ENCODE results near the gene THBS1.

THBS1 gene

GRCh38 chr15:39631357-39631756 is 50.5 kb downstream of the THBS1 start:
- no peak for DNase-seq (ENCODE audit: extremely low read depth, insufficient read length)
- H3K27me3 ChIP-seq (replicated peaks; ENCODE audit: control insufficient read depth, insufficient read depth, low read length): no peaks in the 10 kb centered on the region; the same call in 1 of the 2 replicates
- no peak for TF ChIP-seq CTCF (IDR thresholded peaks at IDR 0.05; ENCODE audit: insufficient read depth, low read length, poor library complexity, severe bottlenecking)
- no peak overlapping the region for H3K4me3 ChIP-seq (replicated peaks; ENCODE audit: low read depth, low read length)
- no peaks in the 10 kb centered on the region for H3K36me3 ChIP-seq (ENCODE audit: control insufficient read depth, insufficient read depth, low read length)

DNA sequence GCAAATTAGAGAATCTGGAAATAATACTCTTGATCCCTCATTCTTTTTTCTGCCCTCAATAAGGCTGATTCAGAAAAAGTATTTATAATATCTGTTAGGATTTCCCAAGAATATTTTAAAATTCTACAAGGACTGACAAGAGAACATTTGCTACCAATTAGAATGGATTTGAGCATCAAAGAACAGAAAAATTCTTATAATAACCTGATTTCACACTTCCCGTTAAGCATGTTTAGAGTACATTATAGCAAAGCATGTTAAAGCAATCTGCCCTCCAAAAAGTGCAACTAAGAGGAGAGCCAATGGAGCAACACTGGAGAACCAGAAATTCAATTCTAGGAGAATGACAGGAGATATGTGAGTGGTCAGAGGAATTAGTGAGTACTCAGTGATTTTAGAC is 57.2 kb downstream of the THBS1 start:
- no peak for TF ChIP-seq CTCF (IDR thresholded peaks at IDR 0.05; ENCODE audit: insufficient read depth, low read length, poor library complexity, severe bottlenecking)
- Histone ChIP-seq H3K36me3 (ENCODE audit: control insufficient read depth, insufficient read depth, low read length) (no peaks in the 10 kb centered on the region), H3K27me3 (replicated peaks; ENCODE audit: control insufficient read depth, insufficient read depth, low read length) (no peaks in the 10 kb centered on the region; the same call in none of the 2 replicates), H3K4me3 (replicated peaks; ENCODE audit: low read depth, low read length) (no peak overlapping the region)
- no peak for DNase-seq (ENCODE audit: extremely low read depth, insufficient read length)

- no peak for DNase-seq (ENCODE audit: extremely low read depth, insufficient read length)
- no peak overlapping the region for H3K4me3 ChIP-seq (replicated peaks; ENCODE audit: low read depth, low read length)
- no peaks in the 10 kb centered on the region for H3K36me3 ChIP-seq (ENCODE audit: control insufficient read depth, insufficient read depth, low read length)
- H3K27me3 ChIP-seq (replicated peaks; ENCODE audit: control insufficient read depth, insufficient read depth, low read length): no peaks in the 10 kb centered on the region; the same call in none of the 2 replicates
- TF ChIP-seq CTCF (IDR thresholded peaks at IDR 0.05; ENCODE audit: insufficient read depth, low read length, poor library complexity, severe bottlenecking): no peak
Observed at GRCh38 chr15:39639037-39639436, 58.2 kb downstream of the THBS1 start.

DNA sequence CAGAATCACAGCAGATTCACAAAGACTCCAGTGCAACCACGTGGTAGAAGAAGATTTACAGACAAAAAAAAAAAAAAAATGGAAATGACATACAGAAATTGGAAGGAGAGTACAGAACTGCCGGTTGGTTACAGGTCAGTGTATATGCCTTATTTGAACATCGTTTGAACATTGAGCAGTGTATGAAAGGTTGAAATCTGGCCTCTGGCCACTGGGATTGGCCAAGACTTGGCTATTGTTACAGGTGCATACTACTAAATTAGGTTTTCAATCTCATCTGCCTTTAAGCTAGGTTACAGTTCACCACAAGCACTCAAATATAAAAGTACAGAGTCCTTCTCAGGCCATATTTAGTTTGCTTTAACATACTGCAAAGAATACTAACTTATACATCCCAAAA is 59.8 kb downstream of the THBS1 start:
- no peak overlapping the region for H3K4me3 ChIP-seq (replicated peaks; ENCODE audit: low read depth, low read length)
- no peak for DNase-seq (ENCODE audit: extremely low read depth, insufficient read length)
- TF ChIP-seq CTCF (IDR thresholded peaks at IDR 0.05; ENCODE audit: insufficient read depth, low read length, poor library complexity, severe bottlenecking): no peak
- no peaks in the 10 kb centered on the region for H3K36me3 ChIP-seq (ENCODE audit: control insufficient read depth, insufficient read depth, low read length)
- H3K27me3 ChIP-seq (replicated peaks; ENCODE audit: control insufficient read depth, insufficient read depth, low read length): no peaks in the 10 kb centered on the region; the same call in none of the 2 replicates

DNA sequence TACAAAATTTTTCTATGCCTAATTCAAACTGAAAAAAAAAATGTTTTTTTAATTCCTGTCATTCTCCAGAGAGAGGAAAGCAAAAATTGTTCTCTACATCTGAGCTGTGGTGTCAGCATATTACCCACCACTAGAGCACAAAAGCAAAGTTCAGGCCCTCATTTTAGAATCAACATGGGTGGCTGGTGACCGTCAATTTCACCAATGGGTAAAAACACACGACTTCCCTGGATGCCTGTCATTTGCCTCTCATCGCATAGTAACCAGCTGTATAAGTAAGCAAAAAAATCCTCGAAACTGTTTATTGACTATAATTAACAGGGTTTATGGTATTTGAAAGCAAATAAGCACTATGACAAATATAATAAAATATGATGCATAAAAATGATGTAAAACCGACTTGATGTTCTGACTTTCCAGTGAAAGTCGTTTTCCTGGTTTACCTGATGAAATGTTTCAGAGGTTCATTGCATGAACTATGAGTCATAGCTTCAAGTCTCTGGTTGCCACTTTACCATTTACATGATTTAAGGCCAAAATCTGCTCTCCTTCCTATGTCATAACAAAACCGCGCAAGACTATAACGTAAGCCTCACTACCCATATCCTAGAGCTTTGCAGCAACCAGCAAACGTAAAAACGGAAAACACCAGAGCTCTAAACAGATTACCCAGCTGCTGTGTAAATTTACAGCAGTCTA is 60.5 kb downstream of the THBS1 start:
- no peaks in the 10 kb centered on the region for H3K36me3 ChIP-seq (ENCODE audit: control insufficient read depth, insufficient read depth, low read length)
- TF ChIP-seq CTCF (IDR thresholded peaks at IDR 0.05; ENCODE audit: insufficient read depth, low read length, poor library complexity, severe bottlenecking): no peak
- DNase-seq (ENCODE audit: extremely low read depth, insufficient read length): no peak
- no peaks in the 10 kb centered on the region; the same call in none of the 2 replicates for H3K27me3 ChIP-seq (replicated peaks; ENCODE audit: control insufficient read depth, insufficient read depth, low read length)
- H3K4me3 ChIP-seq (replicated peaks; ENCODE audit: low read depth, low read length): no peak overlapping the region

Data from GM06990 (cell line).